Measurements from ENCODE around the gene SERPINA5. TPM values are rescaled to one million over a fixed set of nuclear protein-coding genes. Genes with fewer than 3 reads are reported as not detected.
A peak's percentile ranks its signal among the peaks of the same experiment; 100 is the strongest.
"Not testable (repeated sequence)": the region's sequence is repeated elsewhere in the genome, so short reads cannot be mapped to it uniquely, and the experiment has no call there.

The SERPINA5 gene
- total and polyA plus RNA-seq, 4 experiments from 2014 or later = not detected

GRCh38 chr14:94637814-94638213 lies 56.6 kb downstream of the SERPINA5 start:
- H3K4me3 Mint-ChIP-seq; H3K9me3 ChIP-seq (ENCODE audit: control insufficient read depth in 1 of 2, low read length in 2 of 2); H3K36me3 ChIP-seq (ENCODE audit: insufficient read depth, low read length); CTCF ChIA-PET (ENCODE audit: partially characterized antibody); POLR2A ChIA-PET (ENCODE audit: partially characterized antibody); H3K4me1 Mint-ChIP-seq; H3K4me3 ChIP-seq (ENCODE audit: low read length in 2 of 2); DNase-seq; H3K27me3 ChIP-seq (ENCODE audit: insufficient read depth, low read length); intact Hi-C loops (cut with micrococcal nuclease); H3K4me1 ChIP-seq (ENCODE audit: insufficient read depth, low read length); H3K9me3 Mint-ChIP-seq; H3K27ac ChIP-seq (ENCODE audit: low read depth, low read length); H3K27ac Mint-ChIP-seq; H3K27me3 Mint-ChIP-seq; H3K36me3 Mint-ChIP-seq: not testable (repeated sequence)

- ChIA-PET CTCF (ENCODE audit: partially characterized antibody) (no interaction called here), POLR2A (ENCODE audit: partially characterized antibody) (no interaction called here)
- H3K36me3 ChIP-seq (ENCODE audit: insufficient read depth, low read length) = no peaks in the 10 kb centered on the region
- intact Hi-C loops (cut with micrococcal nuclease) = no loop called here
- H3K27ac Mint-ChIP-seq = peak overlapping the region in 1 of 7 donors; percentile 66
- no peaks in the 10 kb centered on the region for H3K27me3 ChIP-seq (ENCODE audit: insufficient read depth, low read length)
- peaks cover 5 to 6% of the 10 kb centered on the region in 2 donors for H3K27me3 Mint-ChIP-seq
- H3K4me3 ChIP-seq (ENCODE audit: low read length in 2 of 2) = no peak overlapping the region
- no peaks in the 10 kb centered on the region for H3K9me3 ChIP-seq (ENCODE audit: control insufficient read depth in 1 of 2, low read length in 2 of 2)
- no peaks in the 10 kb centered on the region for H3K4me1 ChIP-seq (ENCODE audit: insufficient read depth, low read length)
- H3K4me3 Mint-ChIP-seq = no peak overlapping the region
- H3K27ac ChIP-seq (ENCODE audit: low read depth, low read length) = no peak overlapping the region
- DNase-seq = no peak
- no peaks in the 10 kb centered on the region for H3K36me3 Mint-ChIP-seq
- H3K9me3 Mint-ChIP-seq = no peaks in the 10 kb centered on the region
- H3K4me1 Mint-ChIP-seq = no peaks in the 10 kb centered on the region
Observed at GRCh38 chr14:94638339-94638738, 57.1 kb downstream of the SERPINA5 start.

DNA sequence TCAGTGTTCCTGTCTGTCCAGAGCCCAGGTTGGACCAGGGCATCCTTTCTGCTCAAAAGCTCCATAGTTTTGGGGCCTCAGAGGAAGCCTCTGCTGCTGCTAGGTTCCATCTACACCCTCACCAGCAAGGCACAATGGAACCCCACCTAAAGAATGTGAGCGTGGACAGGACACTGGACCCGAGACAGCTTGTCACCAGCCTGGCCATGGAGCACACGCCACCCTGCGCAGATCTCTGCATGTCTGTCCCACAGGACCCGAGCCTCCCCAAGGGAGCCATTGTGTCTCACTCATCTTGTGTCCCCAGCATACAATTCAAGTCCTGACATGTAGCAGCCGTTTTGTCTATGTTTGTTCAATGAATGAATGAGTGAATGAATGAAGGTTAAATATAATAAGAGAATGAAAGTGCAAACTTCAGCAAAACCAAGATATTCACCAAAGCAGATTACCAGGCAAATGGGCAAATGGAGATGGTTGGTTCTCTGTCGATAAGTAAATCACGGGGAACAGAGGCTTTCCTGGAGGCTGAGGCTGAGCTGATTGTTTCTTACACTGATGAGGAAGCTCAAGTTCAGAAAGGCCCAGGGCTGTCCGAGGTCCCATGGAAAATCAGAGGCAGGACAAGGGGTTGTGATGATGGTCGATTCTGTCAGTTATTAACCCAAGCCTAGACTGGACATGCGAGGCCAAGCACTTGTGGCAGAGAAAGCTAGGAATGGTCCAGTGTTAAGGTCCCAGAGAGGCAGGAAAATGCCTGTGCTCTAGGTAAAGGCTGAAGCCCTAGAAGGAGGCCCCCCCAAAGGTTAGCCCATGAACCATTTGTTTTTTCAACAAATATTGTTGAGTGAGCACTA lies 58.0 kb downstream of the SERPINA5 start:
- H3K36me3 Mint-ChIP-seq = no peaks in the 10 kb centered on the region
- DNase-seq = no peak
- peaks cover 3 to 8% of the 10 kb centered on the region in 2 donors for H3K27me3 Mint-ChIP-seq
- Histone ChIP-seq H3K27ac (ENCODE audit: low read depth, low read length) (no peak overlapping the region), H3K4me1 (ENCODE audit: insufficient read depth, low read length) (no peaks in the 10 kb centered on the region), H3K9me3 (ENCODE audit: control insufficient read depth in 1 of 2, low read length in 2 of 2) (no peaks in the 10 kb centered on the region), H3K27me3 (ENCODE audit: insufficient read depth, low read length) (no peaks in the 10 kb centered on the region), H3K4me3 (ENCODE audit: low read length in 2 of 2) (no peak overlapping the region), H3K36me3 (ENCODE audit: insufficient read depth, low read length) (no peaks in the 10 kb centered on the region)
- H3K27ac Mint-ChIP-seq = peak overlapping the region in 1 of 7 donors; percentile 66
- CTCF ChIA-PET (ENCODE audit: partially characterized antibody) = no interaction called here
- intact Hi-C loops (cut with micrococcal nuclease) = no loop called here
- POLR2A ChIA-PET (ENCODE audit: partially characterized antibody) = no interaction called here
- H3K4me3 Mint-ChIP-seq = no peak overlapping the region
- no peaks in the 10 kb centered on the region for H3K9me3 Mint-ChIP-seq
- no peaks in the 10 kb centered on the region for H3K4me1 Mint-ChIP-seq

GRCh38 chr14:94640721-94641631 lies 59.8 kb downstream of the SERPINA5 start:
- intact Hi-C loops (cut with micrococcal nuclease) = no loop called here

GRCh38 chr14:94641632-94641955 lies 60.4 kb downstream of the SERPINA5 start:
- Histone ChIP-seq H3K27ac (ENCODE audit: low read depth, low read length) (no peak overlapping the region), H3K36me3 (ENCODE audit: insufficient read depth, low read length) (no peaks in the 10 kb centered on the region), H3K4me1 (ENCODE audit: insufficient read depth, low read length) (no peaks in the 10 kb centered on the region), H3K27me3 (ENCODE audit: insufficient read depth, low read length) (no peaks in the 10 kb centered on the region), H3K4me3 (ENCODE audit: low read length in 2 of 2) (no peak overlapping the region), H3K9me3 (ENCODE audit: control insufficient read depth in 1 of 2, low read length in 2 of 2) (no peaks in the 10 kb centered on the region)
- Mint-ChIP-seq H3K4me3 (no peak overlapping the region), H3K27me3 (peaks cover 8 to 10% of the 10 kb centered on the region in 2 donors), H3K27ac (no peak overlapping the region), H3K36me3 (no peaks in the 10 kb centered on the region), H3K4me1 (no peaks in the 10 kb centered on the region), H3K9me3 (peaks cover 0 to 6% (median 1%) of the 10 kb centered on the region in 8 donors)
- DNase-seq = no peak
- intact Hi-C loops (cut with micrococcal nuclease) = no loop called here
- CTCF ChIA-PET (ENCODE audit: partially characterized antibody) = no interaction called here
- POLR2A ChIA-PET (ENCODE audit: partially characterized antibody) = no interaction called here

More at GRCh38 chr14:94640721-94641631, 59.8 kb downstream of the SERPINA5 start:
- Histone ChIP-seq H3K9me3 (ENCODE audit: control insufficient read depth in 1 of 2, low read length in 2 of 2) (no peaks in the 10 kb centered on the region), H3K27ac (ENCODE audit: low read depth, low read length) (no peak overlapping the region), H3K36me3 (ENCODE audit: insufficient read depth, low read length) (no peaks in the 10 kb centered on the region), H3K27me3 (ENCODE audit: insufficient read depth, low read length) (no peaks in the 10 kb centered on the region), H3K4me3 (ENCODE audit: low read length in 2 of 2) (no peak overlapping the region), H3K4me1 (ENCODE audit: insufficient read depth, low read length) (no peaks in the 10 kb centered on the region)
- no peak overlapping the region for H3K4me3 Mint-ChIP-seq
- no peaks in the 10 kb centered on the region for H3K4me1 Mint-ChIP-seq
- peaks cover 0 to 4% (median under 1%) of the 10 kb centered on the region in 8 donors for H3K9me3 Mint-ChIP-seq
- H3K36me3 Mint-ChIP-seq = no peaks in the 10 kb centered on the region
- no peak for DNase-seq
- H3K27ac Mint-ChIP-seq = no peak overlapping the region
- peaks cover 6 to 10% of the 10 kb centered on the region in 2 donors for H3K27me3 Mint-ChIP-seq
- ChIA-PET POLR2A (ENCODE audit: partially characterized antibody) (no interaction called here), CTCF (ENCODE audit: partially characterized antibody) (no interaction called here)

Other genes with a start within 250 kb of the SERPINA5 start
- gene SERPINA2, start 214.7 kb upstream of the SERPINA5 start, total RNA-seq = not detected
- gene SERPINA2, start 214.7 kb upstream of the SERPINA5 start, polyA plus RNA-seq = not detected
- gene SERPINA1, start 192.8 kb upstream of the SERPINA5 start, total RNA-seq = under 1 TPM; 0.44 to 0.58 TPM
- not detected for gene SERPINA1, start 192.8 kb upstream of the SERPINA5 start, polyA plus RNA-seq
- gene SERPINA11, start 128.6 kb upstream of the SERPINA5 start, total RNA-seq = not detected
- not detected for gene SERPINA11, start 128.6 kb upstream of the SERPINA5 start, polyA plus RNA-seq
- not detected for gene SERPINA9, start 105.2 kb upstream of the SERPINA5 start, total RNA-seq
- gene SERPINA9, start 105.2 kb upstream of the SERPINA5 start, polyA plus RNA-seq = not detected
- not detected for gene SERPINA12, start 72.0 kb upstream of the SERPINA5 start, total RNA-seq
- not detected for gene SERPINA12, start 72.0 kb upstream of the SERPINA5 start, polyA plus RNA-seq
- not detected for gene SERPINA4, start 20.0 kb upstream of the SERPINA5 start, total RNA-seq
- gene SERPINA4, start 20.0 kb upstream of the SERPINA5 start, polyA plus RNA-seq = not detected
- gene SERPINA3, start 31.0 kb downstream of the SERPINA5 start, total RNA-seq = not detected
- not detected for gene SERPINA3, start 31.0 kb downstream of the SERPINA5 start, polyA plus RNA-seq
- gene GSC, start 188.7 kb downstream of the SERPINA5 start, total RNA-seq = under 1 TPM in 1 of 2 experiments, not detected in 1; 0.35 TPM
- not detected for gene GSC, start 188.7 kb downstream of the SERPINA5 start, polyA plus RNA-seq

All from CD4-positive, alpha-beta memory T cell (primary cell).